A549 treated with GW870086 at 1 μM for 4 hours (cell line): ENCODE data around the gene ROR1. TPM values are rescaled to one million over a fixed set of nuclear protein-coding genes. Genes with fewer than 3 reads are reported as not detected.

Source experiments
- total RNA-seq: library from RNA; stranded (reverse); fragments of 200-300 nt; extraction: Qiagen RNA extraction; gene quantifications from 5 replicates; pipeline ENCODE4 v1.2.3, GENCODE V29; 2022; ENCODE audit warnings: low read depth

The ROR1 gene
- 8.3 to 12.3 TPM (median 10.7 TPM) in 5 replicates for total RNA-seq

GRCh38 chr1:63773815-63774616, at the start of gene ROR1:
TSS of gene ROR1 (plus strand) at chr1:63774017.

GRCh38 chr1:64203420-64203819, 429.6 kb downstream of the ROR1 start, which contains the start of gene UBE2U:
TSS of gene UBE2U (plus strand) at chr1:64203623. CDS start at chr1:64204051, 428 bp downstream.

Other genes starting within 250 kb of the ROR1 start
- gene PGM1, start 180.6 kb upstream of the ROR1 start, total RNA-seq = 32.8 to 39.0 TPM (median 37.3 TPM) in 5 replicates